ENCODE measurements around the gene RAP1GDS1.
A peak's percentile ranks its signal among the peaks of the same experiment; 100 is the strongest.

The RAP1GDS1 gene

GRCh38 chr4:98421111-98421510 lies 159.9 kb downstream of the RAP1GDS1 start:
- no peak for TF ChIP-seq CTCF (conservative IDR thresholded peaks at IDR 0.05; ENCODE audit: control insufficient read depth, insufficient read depth, low read depth, low read length)
- no peak overlapping the region for H3K4me3 ChIP-seq (ENCODE audit: control insufficient read depth, low read depth, low read length)
- DNase-seq (ENCODE audit: low read depth), result no peak

DNA sequence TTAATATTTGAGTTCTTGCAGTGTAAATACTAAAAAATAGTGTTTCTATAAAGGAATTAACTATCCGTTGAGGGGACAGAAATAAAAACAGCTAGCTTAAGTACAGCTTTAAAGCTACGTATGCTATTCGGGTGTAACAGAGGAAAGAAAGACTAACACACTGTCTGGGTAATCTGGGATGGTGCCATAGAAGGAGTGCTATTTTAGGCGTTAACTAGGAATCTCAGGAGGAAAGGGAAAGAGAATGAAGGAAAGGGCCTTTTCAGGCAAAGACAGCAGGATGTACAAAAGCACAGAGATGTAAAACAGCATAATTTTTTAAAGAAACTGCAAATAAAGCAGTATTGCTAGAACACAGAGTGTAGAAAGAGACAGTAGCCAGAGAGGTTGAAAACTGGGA lies 161.8 kb downstream of the RAP1GDS1 start:
- no peak for TF ChIP-seq CTCF (conservative IDR thresholded peaks at IDR 0.05; ENCODE audit: control insufficient read depth, insufficient read depth, low read depth, low read length)

GRCh38 chr4:98430708-98431403 lies 169.7 kb downstream of the RAP1GDS1 start:
- TF ChIP-seq CTCF (conservative IDR thresholded peaks at IDR 0.05; ENCODE audit: control insufficient read depth, insufficient read depth, low read depth, low read length), result no peak
- H3K4me3 ChIP-seq (ENCODE audit: control insufficient read depth, low read depth, low read length), result no peak overlapping the region
- peak; percentile 87 for DNase-seq (ENCODE audit: low read depth)

More for the DNA sequence above, 161.8 kb downstream of the RAP1GDS1 start:
- DNase-seq (ENCODE audit: low read depth), result no peak
- no peak overlapping the region for H3K4me3 ChIP-seq (ENCODE audit: control insufficient read depth, low read depth, low read length)

GRCh38 chr4:98433691-98434090 lies 172.5 kb downstream of the RAP1GDS1 start:
- TF ChIP-seq CTCF (conservative IDR thresholded peaks at IDR 0.05; ENCODE audit: control insufficient read depth, insufficient read depth, low read depth, low read length), result no peak

GRCh38 chr4:98434816-98435215 lies 173.6 kb downstream of the RAP1GDS1 start:
- no peak overlapping the region for H3K4me3 ChIP-seq (ENCODE audit: control insufficient read depth, low read depth, low read length)
- peak; percentile 36 for DNase-seq (ENCODE audit: low read depth)
- no peak for TF ChIP-seq CTCF (conservative IDR thresholded peaks at IDR 0.05; ENCODE audit: control insufficient read depth, insufficient read depth, low read depth, low read length)

More at GRCh38 chr4:98433691-98434090, 172.5 kb downstream of the RAP1GDS1 start:
- no peak overlapping the region for H3K4me3 ChIP-seq (ENCODE audit: control insufficient read depth, low read depth, low read length)
- no peak for DNase-seq (ENCODE audit: low read depth)

DNA sequence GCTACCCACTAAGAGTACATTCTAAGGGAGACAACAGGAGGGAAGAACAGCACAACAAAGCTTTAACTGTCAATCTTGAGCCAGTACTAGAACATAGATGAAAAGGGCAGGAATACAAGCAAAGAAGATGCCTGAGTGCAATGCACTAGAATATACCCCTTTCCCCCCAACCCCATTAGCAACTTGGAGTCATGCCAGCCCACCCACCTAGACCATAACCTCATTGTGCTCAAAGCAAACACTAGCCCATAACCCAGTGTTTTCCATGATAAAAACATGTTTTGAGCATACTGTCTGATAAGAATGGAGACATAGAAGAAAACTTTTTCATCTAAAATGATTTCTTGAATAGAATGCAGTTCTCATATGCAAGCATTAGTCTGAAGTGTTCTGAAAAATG lies 183.2 kb downstream of the RAP1GDS1 start:
- no peak for TF ChIP-seq CTCF (conservative IDR thresholded peaks at IDR 0.05; ENCODE audit: control insufficient read depth, insufficient read depth, low read depth, low read length)
- DNase-seq (ENCODE audit: low read depth), result no peak
- H3K4me3 ChIP-seq (ENCODE audit: control insufficient read depth, low read depth, low read length), result no peak overlapping the region

All from fibroblast of mammary gland (primary cell).